ENCODE results near the gene PTPRG. TPM values are rescaled to one million over a fixed set of nuclear protein-coding genes. Genes with fewer than 3 reads are reported as not detected.

Gene PTPRG
- total RNA-seq, 1 experiment from 2014 or later, result 32.1 TPM

DNA sequence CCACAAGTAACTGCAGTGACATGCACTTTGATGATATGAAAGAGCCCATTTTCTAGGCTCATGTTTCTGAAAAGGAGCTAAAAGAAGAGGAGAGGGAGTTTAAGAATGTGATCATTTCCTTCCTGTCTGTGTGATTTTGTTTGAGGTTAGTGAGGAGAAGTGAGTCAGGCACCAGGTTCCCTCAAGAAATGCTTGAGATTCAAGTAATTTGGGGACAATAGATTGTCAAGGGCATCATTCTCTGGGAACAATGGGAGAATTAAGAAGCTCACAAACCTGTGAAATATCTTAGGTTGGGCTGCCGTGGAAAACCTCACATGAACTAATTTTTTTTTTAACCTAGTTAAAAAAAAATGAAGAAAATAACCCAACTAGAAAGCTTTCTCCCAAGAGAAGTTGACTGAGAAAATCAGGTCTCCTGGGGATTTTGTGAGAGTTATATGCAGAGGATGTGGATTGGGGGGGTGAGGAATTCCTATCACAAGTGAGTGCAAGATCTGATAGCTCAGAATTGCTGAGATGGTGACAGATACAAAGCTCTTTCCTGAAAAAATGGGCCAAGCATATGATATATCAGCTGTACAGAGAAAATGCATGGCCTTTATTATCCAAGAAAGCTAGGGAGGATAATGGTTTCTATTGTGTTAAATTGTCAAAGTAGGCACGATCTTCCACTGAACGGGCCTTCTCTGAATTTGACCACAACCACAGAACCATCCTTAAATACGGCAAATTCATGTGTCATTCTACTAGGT lies 608.7 kb downstream of the PTPRG start:
- CTCF ChIA-PET, result no interaction called here
- BruUV-seq (replicated peaks), result no TSS peak
- H3K4me1 ChIP-seq (ENCODE audit: control insufficient read depth in 1 of 2, insufficient read depth in 2 of 2, low read length in 2 of 2), result no peaks in the 10 kb centered on the region

More for the DNA sequence above, 608.7 kb downstream of the PTPRG start:
- Histone ChIP-seq H4K20me1 (ENCODE audit: insufficient read depth) (no peaks in the 10 kb centered on the region), H3K27ac (ENCODE audit: low read depth, low read length) (no peak overlapping the region), H2AFZ (ENCODE audit: low read depth, low read length, poor library complexity, severe bottlenecking) (no peak overlapping the region), H3K9me3 (ENCODE audit: control insufficient read depth in 1 of 2, insufficient read depth in 1 of 2, low read depth in 1 of 2, low read length in 2 of 2) (no peaks in the 10 kb centered on the region), H3K4me2 (ENCODE audit: low read length) (no peak overlapping the region), H3K9ac (ENCODE audit: low read length) (no peak overlapping the region), H3K36me3 (ENCODE audit: control insufficient read depth in 1 of 2, insufficient read depth in 2 of 2, low read length in 2 of 2) (no peaks in the 10 kb centered on the region), H3K4me3 (replicated peaks in 1 of 2; ENCODE audit: low read depth in 1 of 2, low read length in 2 of 2) (no peak overlapping the region), H3K79me2 (ENCODE audit: insufficient read depth, low read length) (no peaks in the 10 kb centered on the region), H3K9me2 (ENCODE audit: insufficient read depth) (no peaks in the 10 kb centered on the region), H3K27me3 (ENCODE audit: insufficient read depth, low read length) (no peaks in the 10 kb centered on the region)
- POLR2A ChIA-PET, result no interaction called here
- RAD21 ChIA-PET (ENCODE audit: low non-redundant PET in 1 of 2, low total read pairs in 2 of 2, uncharacterized antibody in 2 of 2, unreplicated experiment in 2 of 2), result no interaction called here
- no peak for ATAC-seq
- TF ChIP-seq, protein P1, sequence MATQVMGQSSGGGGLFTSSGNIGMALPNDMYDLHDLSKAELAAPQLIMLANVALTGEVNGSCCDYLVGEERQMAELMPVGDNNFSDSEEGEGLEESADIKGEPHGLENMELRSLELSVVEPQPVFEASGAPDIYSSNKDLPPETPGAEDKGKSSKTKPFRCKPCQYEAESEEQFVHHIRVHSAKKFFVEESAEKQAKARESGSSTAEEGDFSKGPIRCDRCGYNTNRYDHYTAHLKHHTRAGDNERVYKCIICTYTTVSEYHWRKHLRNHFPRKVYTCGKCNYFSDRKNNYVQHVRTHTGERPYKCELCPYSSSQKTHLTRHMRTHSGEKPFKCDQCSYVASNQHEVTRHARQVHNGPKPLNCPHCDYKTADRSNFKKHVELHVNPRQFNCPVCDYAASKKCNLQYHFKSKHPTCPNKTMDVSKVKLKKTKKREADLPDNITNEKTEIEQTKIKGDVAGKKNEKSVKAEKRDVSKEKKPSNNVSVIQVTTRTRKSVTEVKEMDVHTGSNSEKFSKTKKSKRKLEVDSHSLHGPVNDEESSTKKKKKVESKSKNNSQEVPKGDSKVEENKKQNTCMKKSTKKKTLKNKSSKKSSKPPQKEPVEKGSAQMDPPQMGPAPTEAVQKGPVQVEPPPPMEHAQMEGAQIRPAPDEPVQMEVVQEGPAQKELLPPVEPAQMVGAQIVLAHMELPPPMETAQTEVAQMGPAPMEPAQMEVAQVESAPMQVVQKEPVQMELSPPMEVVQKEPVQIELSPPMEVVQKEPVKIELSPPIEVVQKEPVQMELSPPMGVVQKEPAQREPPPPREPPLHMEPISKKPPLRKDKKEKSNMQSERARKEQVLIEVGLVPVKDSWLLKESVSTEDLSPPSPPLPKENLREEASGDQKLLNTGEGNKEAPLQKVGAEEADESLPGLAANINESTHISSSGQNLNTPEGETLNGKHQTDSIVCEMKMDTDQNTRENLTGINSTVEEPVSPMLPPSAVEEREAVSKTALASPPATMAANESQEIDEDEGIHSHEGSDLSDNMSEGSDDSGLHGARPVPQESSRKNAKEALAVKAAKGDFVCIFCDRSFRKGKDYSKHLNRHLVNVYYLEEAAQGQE (IDR thresholded peaks at IDR 0.05; ENCODE audit: low read depth), result no peak
- TF ChIP-seq ZNF274 (IDR thresholded peaks at IDR 0.05; ENCODE audit: low read depth, low read length) (no peak), EGR1 (IDR thresholded peaks at IDR 0.05; ENCODE audit: low read depth) (no peak)
- TF ChIP-seq, protein P2, sequence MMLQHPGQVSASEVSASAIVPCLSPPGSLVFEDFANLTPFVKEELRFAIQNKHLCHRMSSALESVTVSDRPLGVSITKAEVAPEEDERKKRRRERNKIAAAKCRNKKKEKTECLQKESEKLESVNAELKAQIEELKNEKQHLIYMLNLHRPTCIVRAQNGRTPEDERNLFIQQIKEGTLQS (IDR thresholded peaks at IDR 0.05), result no peak
- TF ChIP-seq, protein P3, sequence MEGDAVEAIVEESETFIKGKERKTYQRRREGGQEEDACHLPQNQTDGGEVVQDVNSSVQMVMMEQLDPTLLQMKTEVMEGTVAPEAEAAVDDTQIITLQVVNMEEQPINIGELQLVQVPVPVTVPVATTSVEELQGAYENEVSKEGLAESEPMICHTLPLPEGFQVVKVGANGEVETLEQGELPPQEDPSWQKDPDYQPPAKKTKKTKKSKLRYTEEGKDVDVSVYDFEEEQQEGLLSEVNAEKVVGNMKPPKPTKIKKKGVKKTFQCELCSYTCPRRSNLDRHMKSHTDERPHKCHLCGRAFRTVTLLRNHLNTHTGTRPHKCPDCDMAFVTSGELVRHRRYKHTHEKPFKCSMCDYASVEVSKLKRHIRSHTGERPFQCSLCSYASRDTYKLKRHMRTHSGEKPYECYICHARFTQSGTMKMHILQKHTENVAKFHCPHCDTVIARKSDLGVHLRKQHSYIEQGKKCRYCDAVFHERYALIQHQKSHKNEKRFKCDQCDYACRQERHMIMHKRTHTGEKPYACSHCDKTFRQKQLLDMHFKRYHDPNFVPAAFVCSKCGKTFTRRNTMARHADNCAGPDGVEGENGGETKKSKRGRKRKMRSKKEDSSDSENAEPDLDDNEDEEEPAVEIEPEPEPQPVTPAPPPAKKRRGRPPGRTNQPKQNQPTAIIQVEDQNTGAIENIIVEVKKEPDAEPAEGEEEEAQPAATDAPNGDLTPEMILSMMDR (IDR thresholded peaks at IDR 0.05 in 2 of 3, conservative IDR thresholded peaks at IDR 0.05 in 1 of 3; ENCODE audit: borderline replicate concordance in 1 of 3, insufficient read depth in 1 of 3, low read depth in 2 of 3, low read length in 2 of 3), result no peak
- intact Hi-C loops (cut with micrococcal nuclease), result no loop called here
- no peak for DNase-seq (ENCODE audit: low read depth, low spot score)
